ENCODE data around the gene RSPRY1. TPM values are rescaled to one million over a fixed set of nuclear protein-coding genes. Genes with fewer than 3 reads are reported as not detected.

The RSPRY1 gene
- total RNA-seq, 1 donor from 2014 or later: 38.9 TPM

DNA sequence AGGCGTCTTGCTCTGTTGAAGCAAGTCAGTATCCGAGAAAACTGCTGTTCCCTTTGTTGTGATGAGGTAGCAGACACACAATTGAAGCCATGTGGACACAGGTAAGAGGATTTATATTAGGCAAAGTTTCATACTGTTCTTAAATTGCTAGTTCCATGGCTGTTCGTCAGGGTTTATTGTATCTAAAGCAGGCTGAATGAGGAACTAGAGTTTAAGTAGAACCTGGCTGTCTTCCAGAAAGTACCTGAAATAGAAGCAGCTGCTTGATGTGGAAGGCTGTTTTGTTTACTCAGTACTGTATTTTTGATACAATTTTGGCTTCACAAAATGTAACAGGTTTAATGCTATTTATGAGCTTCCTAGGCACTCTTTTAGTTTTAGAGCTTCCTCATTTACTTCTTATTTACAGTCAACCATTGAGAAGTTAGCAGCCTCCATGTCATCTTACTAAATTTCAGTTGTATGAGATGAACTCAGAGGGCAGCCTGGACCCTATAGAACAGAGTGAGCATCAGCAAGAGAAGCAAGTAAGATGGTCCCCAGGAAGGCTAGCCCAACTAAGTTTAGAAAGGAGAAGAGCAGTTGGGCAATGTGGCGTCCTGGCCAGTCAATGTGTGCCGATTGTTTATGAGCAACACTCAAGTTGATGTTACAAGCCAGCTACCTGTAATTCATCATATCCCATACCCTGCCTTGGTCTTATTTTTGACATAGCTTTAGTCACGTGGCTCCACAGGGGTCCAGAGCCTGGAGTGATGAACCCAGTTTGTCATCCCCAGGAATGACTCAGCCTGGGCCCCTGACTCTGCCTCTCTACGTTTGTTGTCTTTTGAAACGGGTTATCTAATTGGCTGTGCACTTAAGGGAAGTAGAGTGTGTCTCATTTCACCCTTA, 49.2 kb downstream of the RSPRY1 start:
- Mint-ChIP-seq H3K36me3 (ENCODE audit: low read depth) (peaks cover 36% of the 10 kb centered on the region), H3K27ac (ENCODE audit: unreplicated experiment) (peak overlapping the region; percentile 61), H3K4me1 (ENCODE audit: low read depth) (no peaks in the 10 kb centered on the region), H3K9me3 (ENCODE audit: low read depth) (no peaks in the 10 kb centered on the region), H3K4me3 (ENCODE audit: unreplicated experiment) (no peak overlapping the region), H3K27me3 (ENCODE audit: low read depth) (no peaks in the 10 kb centered on the region)
- no peak for TF ChIP-seq CTCF (IDR thresholded peaks at IDR 0.05)
- DNase-seq (ENCODE audit: low spot score): no peak

DNA sequence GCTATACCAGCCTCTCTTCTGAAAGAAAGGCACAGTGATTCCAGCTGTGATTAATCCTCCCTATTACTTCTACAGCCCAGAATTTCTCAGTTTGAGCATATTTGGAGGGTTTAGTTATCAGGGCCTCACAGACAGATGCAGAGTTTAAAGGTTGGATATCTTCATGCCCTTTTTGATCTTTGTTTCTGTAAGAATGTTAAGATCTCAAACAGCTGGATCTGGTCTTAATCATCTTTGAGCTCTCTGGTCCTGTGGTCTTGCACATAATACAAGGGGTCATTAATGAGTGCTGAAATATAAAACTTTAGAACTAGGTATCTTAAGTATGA, 49.9 kb downstream of the RSPRY1 start:
- Mint-ChIP-seq H3K36me3 (ENCODE audit: low read depth) (peaks cover 32% of the 10 kb centered on the region), H3K4me3 (ENCODE audit: unreplicated experiment) (no peak overlapping the region), H3K4me1 (ENCODE audit: low read depth) (no peaks in the 10 kb centered on the region), H3K9me3 (ENCODE audit: low read depth) (no peaks in the 10 kb centered on the region), H3K27me3 (ENCODE audit: low read depth) (no peaks in the 10 kb centered on the region), H3K27ac (ENCODE audit: unreplicated experiment) (no peak overlapping the region)
- DNase-seq (ENCODE audit: low spot score): no peak
- no peak for TF ChIP-seq CTCF (IDR thresholded peaks at IDR 0.05)

DNA sequence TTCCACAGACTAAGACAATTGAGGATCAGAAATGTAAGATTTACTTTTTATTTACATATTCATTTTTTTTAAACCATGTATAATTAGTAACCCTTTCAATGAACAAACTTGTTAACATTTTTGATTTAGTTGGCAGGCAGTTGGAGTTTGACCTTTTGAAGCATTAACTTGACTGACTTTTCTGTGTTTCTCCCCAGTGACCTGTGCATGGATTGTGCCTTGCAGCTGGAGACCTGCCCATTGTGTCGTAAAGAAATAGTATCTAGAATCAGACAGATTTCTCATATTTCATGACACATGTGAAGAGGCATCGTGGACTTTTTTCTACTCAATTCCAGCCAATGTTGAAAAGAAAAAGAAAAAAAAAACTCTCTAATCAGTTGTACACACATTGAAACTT, 52.6 kb downstream of the RSPRY1 start:
- no peaks in the 10 kb centered on the region for H3K9me3 Mint-ChIP-seq (ENCODE audit: low read depth)
- H3K4me3 Mint-ChIP-seq (ENCODE audit: unreplicated experiment): no peak overlapping the region
- no peak for DNase-seq (ENCODE audit: low spot score)
- H3K36me3 Mint-ChIP-seq (ENCODE audit: low read depth): peaks cover 28% of the 10 kb centered on the region
- no peaks in the 10 kb centered on the region for H3K27me3 Mint-ChIP-seq (ENCODE audit: low read depth)
- TF ChIP-seq CTCF (IDR thresholded peaks at IDR 0.05): no peak
- no peaks in the 10 kb centered on the region for H3K4me1 Mint-ChIP-seq (ENCODE audit: low read depth)
- H3K27ac Mint-ChIP-seq (ENCODE audit: unreplicated experiment): no peak overlapping the region

- TF ChIP-seq CTCF (IDR thresholded peaks at IDR 0.05): no peak
- Mint-ChIP-seq H3K4me1 (ENCODE audit: low read depth) (peaks cover 2% of the 10 kb centered on the region), H3K9me3 (ENCODE audit: low read depth) (no peaks in the 10 kb centered on the region), H3K4me3 (ENCODE audit: unreplicated experiment) (no peak overlapping the region), H3K27me3 (ENCODE audit: low read depth) (no peaks in the 10 kb centered on the region), H3K27ac (ENCODE audit: unreplicated experiment) (no peak overlapping the region), H3K36me3 (ENCODE audit: low read depth) (peaks cover 23% of the 10 kb centered on the region)
- DNase-seq (ENCODE audit: low spot score): no peak
Observed at GRCh38 chr16:57239107-57239506, 53.0 kb downstream of the RSPRY1 start.

- no peak for TF ChIP-seq CTCF (IDR thresholded peaks at IDR 0.05)
- no peak for DNase-seq (ENCODE audit: low spot score)
- Mint-ChIP-seq H3K27ac (ENCODE audit: unreplicated experiment) (no peak overlapping the region), H3K4me3 (ENCODE audit: unreplicated experiment) (no peak overlapping the region), H3K9me3 (ENCODE audit: low read depth) (no peaks in the 10 kb centered on the region), H3K27me3 (ENCODE audit: low read depth) (no peaks in the 10 kb centered on the region), H3K36me3 (ENCODE audit: low read depth) (peaks cover 13% of the 10 kb centered on the region), H3K4me1 (ENCODE audit: low read depth) (peaks cover 13% of the 10 kb centered on the region)
Observed at GRCh38 chr16:57240851-57241250, 54.7 kb downstream of the RSPRY1 start.

All from chondrocyte (in vitro differentiated cells).